ENCODE results near the gene GPX1. TPM values are rescaled to one million over a fixed set of nuclear protein-coding genes. Genes with fewer than 3 reads are reported as not detected.
A peak's percentile ranks its signal among the peaks of the same experiment; 100 is the strongest.

Gene GPX1
- total and polyA plus RNA-seq, 10 of the 15 experiments (the other 5 are each of a cell fraction or from before 2014, with no cell fraction given), result 32.0 to 1,121 (median 400) TPM

GRCh38 chr3:49352890-49353421, 5.2 kb downstream of the GPX1 start:
- H3K4me1 ChIP-seq (ENCODE audit: control insufficient read depth, insufficient read depth, low read length), result peaks cover 22% of the 10 kb centered on the region
- ChIA-PET POLR2A (interaction anchor here (0.6 to 1.9 kb wide), 4 partner anchors 10 to 138 kb away, joined by 3 to 10 read pairs (median 3); partner anchors contain the start of gene USP4), RAD21 (ENCODE audit: unreplicated experiment) (interaction anchor here (0.7 to 4.3 kb wide), 3 partner anchors 13 to 63 kb away, joined by 3 to 23 read pairs (median 4); partner anchors contain the start of gene USP4), SMC1A (ENCODE audit: uncharacterized antibody, unreplicated experiment) (interaction anchor here (0.6 to 2.9 kb wide), 4 partner anchors 11 to 47 kb away, joined by 3 to 16 read pairs (median 4); partner anchors contain the start of gene USP4), CTCF (interaction anchor here (1.2 kb wide), 1 partner anchor 13 kb away, joined by 6 read pairs; the partner anchor contains the start of gene USP4)
- intact Hi-C loops (cut with micrococcal nuclease; ENCODE audit: unreplicated experiment), result no loop called here
- peaks cover 21% of the 10 kb centered on the region for H3K79me2 ChIP-seq (ENCODE audit: control insufficient read depth, insufficient read depth, low read length)
- H3K27me3 ChIP-seq (replicated peaks in 1 of 2; ENCODE audit: control insufficient read depth in 2 of 2, insufficient read depth in 2 of 2, low read length in 1 of 2), result no peaks in the 10 kb centered on the region
- H4K20me1 ChIP-seq (ENCODE audit: control insufficient read depth, insufficient read depth), result no peaks in the 10 kb centered on the region
- ATAC-seq (no peak), FAIRE-seq (no peak), DNase-seq (ENCODE audit: low read depth, low spot score) (no peak)
- H3K4me3 ChIP-seq, result no peak overlapping the region
- no peak overlapping the region for H3K9ac ChIP-seq (ENCODE audit: control insufficient read depth, insufficient read depth, low read length)
- peaks cover 2 to 8% of the 10 kb centered on the region in 2 experiments; a peak in 3 of 4 replicates for H3K36me3 ChIP-seq (ENCODE audit: control insufficient read depth in 2 of 2, insufficient read depth in 2 of 2, low read length in 1 of 2)
- in situ Hi-C loops (cut with MboI), result no loop called here
- 81% methylated on average over 5 of the region's 5 CpGs for WGBS (ENCODE audit: insufficient coverage, insufficient replicate concordance, low lambda C conversion rate, missing lambda C conversion rate)
- H3K27ac ChIP-seq (ENCODE audit: control insufficient read depth, insufficient read depth), result peak overlapping the region; percentile 38; the same call in 1 of the 2 replicates
- no peak overlapping the region for H3K4me2 ChIP-seq (ENCODE audit: control insufficient read depth, insufficient read depth)
- no peak overlapping the region for H2AFZ ChIP-seq (ENCODE audit: control insufficient read depth, low read depth, low read length)
- no TSS peak for BruUV-seq (replicated peaks)
- TF ChIP-seq MTA2 (IDR thresholded peaks at IDR 0.05; ENCODE audit: low read depth) (no peak), MYB (IDR thresholded peaks at IDR 0.05; ENCODE audit: borderline replicate concordance, low read depth, low read length) (no peak), TARDBP (IDR thresholded peaks at IDR 0.05; ENCODE audit: borderline replicate concordance) (no peak), SMC3 (IDR thresholded peaks at IDR 0.05; ENCODE audit: borderline replicate concordance, low read length) (no peak), PAX8 (IDR thresholded peaks at IDR 0.05) (no peak), IRF3 (IDR thresholded peaks at IDR 0.05) (no peak), NFYA (IDR thresholded peaks at IDR 0.05; ENCODE audit: borderline replicate concordance, low read depth, low read length) (no peak), ATF7 (IDR thresholded peaks at IDR 0.05; ENCODE audit: low read depth) (no peak), CREB1 (IDR thresholded peaks at IDR 0.05; ENCODE audit: low read depth) (no peak), CBX5 (IDR thresholded peaks at IDR 0.05; ENCODE audit: low read depth) (no peak), ZBTB40 (IDR thresholded peaks at IDR 0.05; ENCODE audit: borderline replicate concordance) (no peak), ZSCAN29 (IDR thresholded peaks at IDR 0.05) (no peak), ASH2L (IDR thresholded peaks at IDR 0.05; ENCODE audit: borderline replicate concordance, low read depth) (no peak)
- no peaks in the 10 kb centered on the region for H3K9me3 ChIP-seq (replicated peaks; ENCODE audit: control insufficient read depth, insufficient read depth, low read length)

Data from GM12878 (cell line).